ENCODE measurements around the gene CASP8AP2.
"Not testable (repeated sequence)": the region's sequence is repeated elsewhere in the genome, so short reads cannot be mapped to it uniquely, and the experiment has no call there.

CASP8AP2 gene

DNA sequence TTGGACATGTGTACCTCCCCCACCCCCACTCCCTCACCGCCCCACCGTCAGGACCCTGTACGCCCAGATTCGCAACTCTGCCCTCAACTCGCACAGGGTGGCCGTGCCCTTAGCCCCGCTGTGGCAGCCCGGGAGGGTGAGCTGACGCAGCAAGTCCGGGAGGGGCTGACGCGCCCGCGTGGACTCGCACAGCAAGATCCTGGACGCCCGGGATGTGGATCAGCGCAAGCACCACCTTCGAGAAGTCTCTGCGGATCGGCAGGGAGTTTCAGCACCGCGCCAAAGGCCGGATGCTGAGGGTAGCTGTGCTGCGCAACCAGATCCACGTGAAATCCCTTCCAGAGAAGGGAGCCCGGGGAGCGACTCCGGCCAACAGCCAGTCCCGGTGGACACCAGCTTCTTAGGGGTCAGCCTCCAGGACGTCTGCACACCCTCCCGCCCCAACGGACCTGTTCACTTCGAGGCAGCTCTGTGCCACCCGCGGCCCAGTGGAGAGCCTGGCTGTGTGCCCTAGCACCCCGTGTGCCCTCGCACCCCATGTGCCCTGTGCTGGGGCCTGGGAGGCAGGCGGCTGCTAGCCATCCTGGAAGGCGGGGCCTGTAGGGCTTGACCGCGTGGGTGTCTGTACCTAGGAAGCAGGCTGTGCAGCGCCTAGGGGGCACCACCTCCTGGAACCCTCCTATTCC, 57.9 kb downstream of the CASP8AP2 start:
- DNase-seq (ENCODE audit: low read depth, low spot score) = no peak

DNA sequence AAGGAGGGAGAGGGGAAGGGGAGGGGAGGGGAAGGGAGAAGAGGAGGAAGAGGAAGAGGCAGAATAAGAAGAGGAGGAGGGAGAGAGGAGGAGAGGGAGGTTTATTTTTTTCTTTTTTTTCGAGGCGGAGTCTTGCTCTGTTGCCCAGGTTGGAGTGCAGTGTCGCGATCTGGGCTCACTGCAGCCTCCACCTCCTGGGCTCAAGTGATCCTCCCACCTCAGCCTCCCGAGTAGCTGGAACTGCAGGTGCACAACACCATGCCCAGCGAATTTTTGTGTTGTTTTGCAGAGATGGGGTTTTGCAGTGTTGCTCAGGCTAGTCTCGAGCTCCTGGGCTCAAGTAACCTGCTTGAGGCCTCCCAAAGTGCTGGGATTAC, 58.4 kb downstream of the CASP8AP2 start:
- no peak for DNase-seq (ENCODE audit: low read depth, low spot score)

DNA sequence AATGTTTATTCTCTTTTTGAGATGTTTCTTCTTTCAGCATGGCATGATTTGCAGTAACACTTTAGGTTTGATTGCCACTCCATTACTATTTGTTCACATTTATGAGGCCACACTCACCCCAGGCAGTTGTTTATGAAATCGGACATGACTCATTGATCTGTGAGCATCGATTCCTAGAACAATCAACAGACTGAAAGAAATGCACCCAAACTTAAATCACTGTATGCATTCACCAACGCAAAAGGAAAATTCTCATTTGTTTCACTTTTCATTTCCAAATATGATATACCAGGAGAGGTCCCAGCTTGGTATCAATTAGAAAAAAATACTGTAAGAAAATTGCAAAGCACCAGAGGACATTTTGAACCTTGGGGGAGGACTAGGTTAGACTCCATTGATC, 59.2 kb downstream of the CASP8AP2 start:
- DNase-seq (ENCODE audit: low read depth, low spot score) = no peak

DNA sequence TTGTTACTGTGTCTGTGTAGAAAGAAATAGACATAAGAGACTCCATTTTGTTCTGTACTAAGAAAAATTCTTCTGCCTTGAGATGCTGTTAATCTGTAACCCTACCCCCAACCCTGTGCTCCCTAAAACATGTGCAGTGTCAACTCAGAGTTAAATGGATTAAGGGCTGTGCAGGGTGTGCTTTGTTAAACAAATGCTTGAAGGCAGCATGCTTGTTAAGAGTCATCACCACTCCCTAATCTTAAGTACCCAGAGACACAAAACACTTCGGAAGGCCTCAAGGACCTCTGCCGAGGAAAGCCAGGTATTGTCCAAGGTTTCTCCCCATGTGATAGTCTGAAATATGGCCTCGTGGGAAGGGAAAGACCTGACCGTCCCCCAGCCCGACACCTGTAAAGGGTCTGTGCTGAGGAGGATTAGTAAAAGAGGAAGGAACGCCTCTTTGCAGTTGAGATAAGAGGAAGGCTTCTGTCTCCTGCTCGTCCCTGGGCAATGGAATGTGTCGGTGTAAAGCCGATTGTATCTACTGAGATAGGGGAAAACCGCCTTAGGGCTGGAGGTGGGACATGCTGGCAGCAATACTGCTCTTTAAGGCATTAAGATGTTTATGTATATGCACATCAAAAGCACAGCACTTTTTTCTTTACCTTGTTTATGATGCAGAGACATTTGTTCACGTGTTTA, 61.3 kb downstream of the CASP8AP2 start:
- not testable (repeated sequence) for DNase-seq (ENCODE audit: low read depth, low spot score)

DNA sequence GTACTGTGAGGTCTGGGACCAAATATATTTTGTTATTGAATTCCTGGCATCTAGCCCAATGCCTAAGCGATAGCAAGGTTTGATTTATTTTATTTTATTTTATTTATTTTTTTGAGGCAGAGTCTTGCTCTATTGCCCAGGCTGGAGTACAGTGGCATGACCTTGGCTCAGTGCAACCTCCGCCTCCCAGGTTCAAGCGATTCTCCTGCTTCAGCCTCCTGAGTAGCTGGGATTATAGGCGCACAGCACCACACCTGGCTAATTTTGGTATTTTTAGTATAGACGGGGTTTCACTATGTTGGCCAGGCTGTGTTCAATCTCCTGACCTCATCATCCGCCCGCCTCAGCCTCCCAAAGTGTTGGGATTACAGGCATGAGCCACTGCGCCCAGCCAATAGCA, 62.9 kb downstream of the CASP8AP2 start:
- DNase-seq (ENCODE audit: low read depth, low spot score) = not testable (repeated sequence)

DNA sequence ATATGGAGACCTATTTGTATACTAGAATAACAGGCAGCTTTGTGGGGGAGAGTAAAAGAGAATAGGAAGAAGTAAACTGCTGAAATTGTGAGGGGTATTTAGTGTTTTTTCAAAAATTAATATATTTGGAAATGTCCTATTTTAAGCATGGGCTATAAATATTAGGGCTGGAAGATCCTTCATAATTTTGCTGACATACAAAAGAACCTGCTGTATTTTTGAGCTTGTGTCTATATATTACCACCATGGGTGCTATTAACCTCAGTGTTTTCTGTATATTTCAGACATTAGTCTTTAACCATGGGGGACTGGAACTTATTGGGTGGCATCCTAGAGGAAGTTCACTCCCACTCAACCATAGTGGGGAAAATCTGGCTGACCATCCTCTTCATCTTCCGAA, 64.5 kb downstream of the CASP8AP2 start, which contains the start of gene GJA10:
Gene GJA10, plus strand, starts transcription at position 301 of the 400 bp plus-strand sequence. Its CDS starts 0 bp downstream, at position 301.
- no peak for DNase-seq (ENCODE audit: low read depth, low spot score)

DNA sequence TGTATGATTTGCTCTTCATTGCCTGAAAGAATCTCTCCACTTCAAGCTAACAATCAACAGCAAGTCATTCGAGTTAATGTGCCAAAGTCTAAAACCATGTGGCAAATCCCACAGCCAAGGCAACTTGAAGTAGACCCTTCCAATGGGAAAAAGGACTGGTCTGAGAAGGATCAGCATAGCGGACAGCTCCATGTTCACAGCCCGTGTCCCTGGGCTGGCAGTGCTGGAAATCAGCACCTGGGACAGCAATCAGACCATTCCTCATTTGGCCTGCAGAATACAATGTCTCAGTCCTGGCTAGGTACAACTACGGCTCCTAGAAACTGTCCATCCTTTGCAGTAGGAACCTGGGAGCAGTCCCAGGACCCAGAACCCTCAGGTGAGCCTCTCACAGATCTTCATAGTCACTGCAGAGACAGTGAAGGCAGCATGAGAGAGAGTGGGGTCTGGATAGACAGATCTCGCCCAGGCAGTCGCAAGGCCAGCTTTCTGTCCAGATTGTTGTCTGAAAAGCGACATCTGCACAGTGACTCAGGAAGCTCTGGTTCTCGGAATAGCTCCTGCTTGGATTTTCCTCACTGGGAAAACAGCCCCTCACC, 65.7 kb downstream of the CASP8AP2 start:
- no peak for DNase-seq (ENCODE audit: low read depth, low spot score)

DNA sequence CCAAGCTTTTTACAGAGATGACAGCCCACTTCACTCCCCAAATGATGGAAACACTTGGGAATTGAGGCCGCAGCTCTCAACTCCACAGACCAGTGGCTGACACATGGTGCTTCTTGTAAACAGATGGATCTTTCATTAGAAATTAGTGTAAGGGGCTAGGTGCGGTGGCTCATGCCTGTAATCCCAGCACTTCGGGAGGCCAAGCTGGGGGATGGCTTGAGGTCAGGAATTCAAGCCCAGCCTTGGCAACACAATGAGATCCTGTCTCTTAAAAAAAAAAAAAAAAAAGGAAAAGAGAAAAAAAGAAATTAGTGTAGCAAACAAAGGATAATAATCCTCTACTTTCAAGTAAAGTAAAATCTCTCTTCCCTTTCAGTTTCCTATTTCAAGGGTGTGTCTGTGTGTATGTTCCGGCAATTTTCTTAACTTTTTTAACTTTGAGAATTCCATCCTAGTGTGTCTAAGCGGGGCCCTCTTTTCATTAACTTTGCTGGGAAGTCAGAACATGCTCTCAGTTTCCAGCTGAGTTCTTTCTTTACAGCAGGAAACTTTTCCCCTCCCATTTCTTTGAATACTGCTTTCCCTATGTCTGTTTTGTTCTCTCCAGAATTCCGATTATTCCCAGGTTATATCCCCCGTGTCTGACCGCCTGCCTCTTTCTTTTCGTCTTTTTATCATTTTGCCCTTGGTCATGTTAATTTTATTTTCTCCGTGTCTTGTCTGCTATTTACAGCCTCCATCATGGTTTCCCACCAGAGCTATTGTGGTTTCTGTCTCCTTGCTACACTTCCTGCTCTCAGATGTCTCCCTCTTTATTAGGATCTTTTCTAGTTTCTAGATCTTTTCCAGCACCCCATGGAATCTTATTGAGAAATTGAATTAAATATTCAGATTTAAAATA, 80.6 kb downstream of the CASP8AP2 start:
- not testable (repeated sequence) for DNase-seq (ENCODE audit: low read depth, low spot score)

DNA sequence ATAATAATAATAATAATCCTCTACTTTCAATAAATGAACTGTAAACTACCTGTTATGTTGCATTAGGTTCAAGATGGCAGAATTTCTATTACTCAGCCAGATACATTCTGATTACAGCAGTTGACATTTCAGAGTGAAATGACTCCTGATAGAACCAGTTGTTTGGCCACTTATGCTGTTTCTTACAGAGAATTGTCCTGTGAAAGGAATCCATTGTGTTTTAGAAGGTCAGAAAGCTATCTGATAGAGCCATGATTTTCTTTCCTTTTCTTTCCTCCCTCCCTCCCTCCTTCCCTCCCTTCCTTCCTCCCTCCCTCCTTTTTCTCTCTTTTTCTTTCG, 81.2 kb downstream of the CASP8AP2 start:
- no peak for DNase-seq (ENCODE audit: low read depth, low spot score)

DNA sequence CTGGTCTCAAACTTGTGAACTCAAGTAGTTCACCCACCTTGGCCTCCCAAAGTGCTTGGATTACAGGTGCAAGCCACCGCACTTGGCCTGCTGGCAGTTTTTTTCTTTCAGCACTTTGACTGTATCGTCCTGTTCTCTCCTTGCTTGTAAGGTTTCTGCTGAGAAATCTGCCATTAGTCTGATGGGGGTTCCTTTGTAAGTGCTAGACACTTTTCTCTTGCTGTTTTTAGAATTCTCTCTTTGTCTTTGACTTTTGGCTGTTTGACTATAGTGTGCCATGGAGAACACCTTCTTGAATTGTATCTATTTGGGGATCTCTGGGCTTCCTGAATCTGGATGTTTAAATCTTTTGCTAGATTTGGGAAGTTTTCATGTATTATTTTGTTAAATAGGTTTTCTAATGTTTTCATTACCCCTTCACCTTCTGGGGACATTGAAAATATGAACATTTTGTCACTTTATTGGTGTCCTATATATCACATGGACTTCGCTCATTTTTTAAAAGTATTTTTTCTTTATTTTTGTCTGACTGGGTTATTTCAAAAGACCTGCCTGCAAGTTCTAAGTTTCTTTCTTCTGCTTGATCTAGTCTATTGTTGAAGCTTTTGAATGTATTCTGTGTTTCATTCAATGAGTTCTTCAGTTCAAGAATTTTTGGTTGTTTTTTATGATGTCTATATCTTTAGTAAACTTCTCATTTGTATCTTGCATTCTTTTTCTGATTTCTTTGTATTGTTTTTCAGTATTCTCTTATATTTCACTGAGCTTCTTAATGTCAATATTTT, 86.6 kb downstream of the CASP8AP2 start:
- no peak for DNase-seq (ENCODE audit: low read depth, low spot score)

DNA sequence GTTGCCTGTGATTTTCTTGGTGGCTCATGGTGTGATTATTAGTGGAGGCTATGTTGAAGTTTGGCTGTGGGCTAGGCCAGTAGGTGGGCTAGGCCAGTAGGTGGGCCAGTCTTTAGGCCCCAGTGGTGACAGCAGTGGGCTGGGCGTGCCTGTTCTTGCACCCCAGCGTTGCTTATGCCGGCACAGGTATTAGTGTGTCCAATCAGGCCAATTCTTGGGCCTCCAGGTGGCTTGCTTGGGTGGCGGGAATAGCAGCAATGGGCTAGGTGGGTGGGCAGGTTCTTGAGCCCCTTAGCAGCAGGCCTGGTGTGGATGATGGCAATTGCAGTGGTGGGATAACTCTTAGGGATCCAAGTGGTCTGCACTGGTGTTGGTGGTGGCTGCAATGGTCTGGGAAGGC, 87.5 kb downstream of the CASP8AP2 start:
- no peak for DNase-seq (ENCODE audit: low read depth, low spot score)

DNA sequence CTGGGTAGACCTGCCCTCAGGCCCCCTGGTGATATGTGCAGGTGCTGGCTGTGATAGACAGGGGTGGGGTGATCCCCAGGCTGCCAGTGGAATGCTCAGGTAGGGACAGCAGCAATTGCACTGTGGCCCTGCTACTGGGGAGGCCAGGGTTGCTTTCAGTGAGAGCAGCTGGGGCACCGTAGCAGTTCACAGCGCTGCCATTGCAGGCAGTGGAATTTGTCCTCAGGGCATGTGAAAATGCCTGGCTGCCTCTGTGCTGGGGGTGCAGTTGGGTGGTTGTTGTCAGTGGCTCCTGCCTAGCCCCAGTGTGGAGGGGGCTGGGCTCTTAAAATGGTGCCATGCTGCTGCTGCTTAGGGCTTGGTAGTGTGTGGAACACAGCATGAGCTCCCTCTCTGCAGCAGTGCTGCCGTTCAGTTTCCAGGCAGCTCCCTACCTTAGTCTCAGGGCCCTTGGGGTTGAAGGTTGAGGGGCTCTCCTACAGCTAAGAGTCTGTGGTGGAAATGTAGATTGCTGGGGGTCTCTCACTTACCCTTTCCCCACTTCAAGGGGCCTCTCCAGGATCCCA, 88.2 kb downstream of the CASP8AP2 start:
- DNase-seq (ENCODE audit: low read depth, low spot score) = no peak

Data from activated naive CD8-positive, alpha-beta T cell treated with anti-CD3 and anti-CD28 coated beads, Interleukin-2, amount 50 U/mL, for 16 hours (primary cell).